Muscle layer of colon (tissue), 2 donors: Measurements from ENCODE around the gene MPPED2.
"Not testable (repeated sequence)": the region's sequence is repeated elsewhere in the genome, so short reads cannot be mapped to it uniquely, and the experiment has no call there.

Experiments used
- H3K27ac ChIP-seq: one replicate; pipeline ENCODE4 v1.7.0; 2013; ENCODE audit warnings: low read depth, mild to moderate bottlenecking, low read length, moderate library complexity
- H3K27me3 ChIP-seq, 2 donors: one replicate each; pipeline ENCODE4 v1.7.0; 2013; ENCODE audit warnings: low read length in 2 of 2, mild to moderate bottlenecking in 2 of 2; ENCODE audit not compliant: insufficient read depth in 2 of 2, control insufficient read depth in 1 of 2
- H3K36me3 ChIP-seq: one replicate; pipeline ENCODE4 v1.7.0; 2013; ENCODE audit warnings: mild to moderate bottlenecking, low read length; ENCODE audit not compliant: insufficient read depth
- H3K4me1 ChIP-seq: one replicate; pipeline ENCODE4 v1.7.0; 2013; ENCODE audit warnings: mild to moderate bottlenecking, low read length; ENCODE audit not compliant: insufficient read depth
- H3K4me3 ChIP-seq, 2 donors: one replicate each; pipeline ENCODE4 v1.7.0; 2013; ENCODE audit warnings: low read length in 2 of 2, low read depth in 1 of 2, mild to moderate bottlenecking in 1 of 2, moderate library complexity in 1 of 2
- H3K9ac ChIP-seq: one replicate; pipeline ENCODE4 v1.7.0; 2013; ENCODE audit warnings: low read length
- H3K9me3 ChIP-seq: one replicate; pipeline ENCODE4 v1.7.0; 2013; ENCODE audit warnings: mild to moderate bottlenecking, low read length
- donor health status: abdominal sarcoma.
- donor health status: Adenocarcinoma of cecum.

Gene MPPED2

GRCh38 chr11:30573951-30574350, 12.2 kb downstream of the MPPED2 start:
- H3K4me3 ChIP-seq = no peak overlapping the region
- H3K9ac ChIP-seq = no peak overlapping the region
- H3K4me1 ChIP-seq = no peaks in the 10 kb centered on the region
- H3K9me3 ChIP-seq = no peaks in the 10 kb centered on the region
- H3K36me3 ChIP-seq = no peaks in the 10 kb centered on the region
- no peaks in the 10 kb centered on the region for H3K27me3 ChIP-seq
- no peak overlapping the region for H3K27ac ChIP-seq

DNA sequence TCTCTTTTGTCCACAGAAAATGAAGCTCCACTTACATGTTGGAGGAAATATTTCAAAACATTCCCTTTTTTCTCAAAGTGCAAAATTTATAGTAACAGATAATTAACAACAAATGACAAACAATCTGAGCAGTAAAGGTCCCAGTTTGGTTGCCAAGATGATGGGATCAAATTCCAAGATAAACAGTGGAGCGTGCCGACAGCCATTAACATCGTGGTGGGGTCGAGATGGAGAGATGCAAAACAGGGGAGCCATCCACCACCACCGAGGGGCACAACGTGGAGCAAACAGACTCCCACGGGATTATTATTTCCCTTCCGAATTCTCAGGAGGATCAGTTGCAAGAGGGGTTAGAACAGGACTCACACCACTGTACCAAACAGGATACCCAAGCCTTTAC, 17.2 kb downstream of the MPPED2 start:
- Histone ChIP-seq H3K27ac (no peak overlapping the region), H3K9ac (no peak overlapping the region), H3K36me3 (no peaks in the 10 kb centered on the region), H3K4me3 (no peak overlapping the region), H3K9me3 (no peaks in the 10 kb centered on the region), H3K27me3 (no peaks in the 10 kb centered on the region), H3K4me1 (peaks cover 9% of the 10 kb centered on the region)

DNA sequence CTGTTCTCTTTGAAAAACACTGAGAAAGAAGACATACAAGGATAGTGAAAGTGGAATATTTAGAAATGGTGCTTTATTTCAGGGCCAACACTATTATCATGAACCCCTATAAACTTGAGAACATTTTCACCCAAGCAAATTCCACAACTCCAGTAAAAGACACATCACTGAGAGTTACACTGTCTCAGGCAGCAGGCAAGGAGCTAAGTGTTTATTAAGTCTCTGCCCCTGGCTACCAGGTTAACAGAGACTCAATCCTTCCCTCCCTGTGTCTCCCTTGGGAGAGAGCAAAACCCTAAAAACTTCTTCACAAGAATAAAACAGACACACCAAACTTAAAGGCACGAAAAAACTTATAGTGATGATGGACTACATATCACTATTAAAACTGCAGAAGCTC, 18.5 kb downstream of the MPPED2 start:
- Histone ChIP-seq H3K27ac (no peak overlapping the region), H3K27me3 (no peaks in the 10 kb centered on the region), H3K9me3 (no peaks in the 10 kb centered on the region), H3K4me1 (peaks cover 9% of the 10 kb centered on the region), H3K36me3 (no peaks in the 10 kb centered on the region), H3K9ac (no peak overlapping the region), H3K4me3 (no peak overlapping the region)

- Histone ChIP-seq H3K4me3 (no peak overlapping the region), H3K4me1 (peaks cover 9% of the 10 kb centered on the region), H3K9me3 (no peaks in the 10 kb centered on the region), H3K27ac (no peak overlapping the region), H3K27me3 (no peaks in the 10 kb centered on the region), H3K36me3 (no peaks in the 10 kb centered on the region), H3K9ac (no peak overlapping the region)
Measured at GRCh38 chr11:30567120-30567519, 19.0 kb downstream of the MPPED2 start.

- Histone ChIP-seq H3K36me3 (no peaks in the 10 kb centered on the region), H3K9me3 (no peaks in the 10 kb centered on the region), H3K27ac (no peak overlapping the region), H3K27me3 (no peaks in the 10 kb centered on the region), H3K9ac (no peak overlapping the region), H3K4me1 (peaks cover 9% of the 10 kb centered on the region), H3K4me3 (no peak overlapping the region)
Measured at GRCh38 chr11:30566482-30566881, 19.7 kb downstream of the MPPED2 start.

DNA sequence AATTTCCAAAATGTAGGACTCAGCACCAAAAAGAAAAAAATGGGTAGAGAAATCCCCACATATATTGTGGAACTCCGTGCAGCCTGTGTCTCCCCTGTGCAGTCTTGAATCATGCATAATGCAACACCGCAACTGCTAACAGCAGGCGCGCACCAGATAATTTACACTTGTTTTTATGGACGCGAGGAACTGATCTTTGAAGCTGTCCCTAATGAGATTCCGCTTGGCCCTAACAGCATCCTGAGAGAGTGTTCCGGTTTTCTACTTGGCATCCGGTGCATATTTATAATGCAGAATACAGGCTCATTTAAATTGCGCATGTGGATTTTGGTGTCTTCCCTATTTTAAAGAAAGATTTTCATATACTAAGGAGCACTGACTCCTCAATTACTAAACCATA, 21.1 kb downstream of the MPPED2 start:
- peaks cover 16% of the 10 kb centered on the region for H3K4me1 ChIP-seq
- H3K9ac ChIP-seq = no peak overlapping the region
- H3K36me3 ChIP-seq = no peaks in the 10 kb centered on the region
- no peaks in the 10 kb centered on the region for H3K9me3 ChIP-seq
- no peak overlapping the region for H3K27ac ChIP-seq
- H3K27me3 ChIP-seq = no peaks in the 10 kb centered on the region
- H3K4me3 ChIP-seq = no peak overlapping the region

DNA sequence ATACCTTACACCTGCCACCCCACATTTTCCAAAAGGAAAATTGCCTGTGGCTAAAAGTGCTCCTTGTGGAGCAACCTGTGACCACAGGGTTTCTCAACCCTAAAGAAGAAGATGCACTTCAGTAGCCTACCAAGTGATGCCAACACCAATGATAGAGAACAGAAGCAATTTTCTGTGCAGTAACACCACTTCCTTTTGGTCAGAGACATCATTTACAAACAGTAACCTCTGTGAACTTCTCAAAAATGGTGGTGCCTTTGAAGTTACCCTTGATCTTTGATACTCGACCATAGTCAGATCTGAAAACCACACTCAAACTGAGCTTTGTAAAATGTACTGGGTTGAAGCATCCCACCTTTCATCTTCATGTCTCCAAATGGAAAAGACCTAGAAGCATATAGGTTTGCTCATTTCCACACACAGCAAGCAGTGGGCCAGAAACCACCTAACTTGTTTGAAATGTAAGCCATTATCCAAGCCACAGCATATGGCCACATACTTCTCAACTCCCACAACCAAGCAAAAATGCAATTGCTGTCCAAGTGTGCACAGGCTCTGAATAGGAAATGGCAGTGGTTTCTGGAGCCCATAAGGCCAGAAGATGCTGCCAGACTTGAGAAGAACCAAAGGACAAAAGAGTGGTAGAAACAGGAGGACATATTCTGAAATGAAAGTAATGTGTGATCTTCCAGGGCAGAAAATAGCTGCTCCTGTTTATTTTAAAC, 24.3 kb downstream of the MPPED2 start:
- H3K27ac ChIP-seq = no peak overlapping the region
- H3K9me3 ChIP-seq = no peaks in the 10 kb centered on the region
- peaks cover 8% of the 10 kb centered on the region for H3K4me1 ChIP-seq
- no peaks in the 10 kb centered on the region for H3K27me3 ChIP-seq
- no peaks in the 10 kb centered on the region for H3K36me3 ChIP-seq
- no peak overlapping the region for H3K9ac ChIP-seq
- H3K4me3 ChIP-seq = no peak overlapping the region

DNA sequence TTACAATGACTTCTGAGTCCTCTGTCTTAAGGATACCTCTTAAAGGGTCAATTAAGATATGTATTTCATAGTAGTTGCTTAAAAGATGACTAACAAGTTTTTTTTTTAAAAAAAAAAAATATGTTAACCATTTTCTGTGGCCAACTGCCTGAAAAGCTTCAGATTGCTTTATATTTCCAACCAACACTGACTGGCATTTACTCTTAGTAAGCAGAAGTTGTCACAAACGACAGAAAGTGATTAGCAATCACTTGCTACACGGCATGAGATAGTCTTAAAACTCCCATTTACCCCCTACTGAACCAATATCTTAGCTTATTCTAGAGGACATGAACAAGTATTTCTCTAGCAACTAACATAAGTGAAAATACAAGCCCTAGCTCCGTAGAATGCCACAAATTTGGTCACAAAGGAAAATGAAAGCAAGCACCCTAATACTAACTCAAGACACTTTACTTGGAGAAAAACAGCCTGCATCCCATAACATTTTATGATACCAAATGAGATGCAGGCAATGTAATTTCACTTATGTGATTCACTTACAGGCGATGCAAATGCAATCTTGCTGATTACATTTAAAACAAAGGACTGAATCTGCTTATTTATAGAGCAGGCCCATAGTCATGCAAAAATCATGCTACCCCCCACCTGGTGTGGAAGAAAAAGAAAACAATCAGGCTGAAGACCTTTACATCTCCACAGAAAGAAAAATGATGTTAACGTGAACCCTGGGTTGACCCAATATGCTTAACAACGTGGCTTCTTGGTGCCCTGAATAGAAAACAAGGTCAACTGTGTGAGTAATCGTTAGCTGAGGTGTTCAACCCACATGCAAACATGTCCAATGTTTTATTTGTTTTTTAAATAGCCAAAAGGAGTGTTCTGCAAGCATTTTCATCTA, 25.7 kb downstream of the MPPED2 start:
- H3K9me3 ChIP-seq = no peaks in the 10 kb centered on the region
- H3K36me3 ChIP-seq = no peaks in the 10 kb centered on the region
- H3K9ac ChIP-seq = no peak overlapping the region
- no peaks in the 10 kb centered on the region for H3K27me3 ChIP-seq
- peaks cover 8% of the 10 kb centered on the region for H3K4me1 ChIP-seq
- H3K27ac ChIP-seq = no peak overlapping the region
- no peak overlapping the region for H3K4me3 ChIP-seq

- Histone ChIP-seq H3K9ac (no peak overlapping the region), H3K27ac (no peak overlapping the region)
Measured at GRCh38 chr11:30559004-30559403, 27.1 kb downstream of the MPPED2 start.

GRCh38 chr11:30554587-30554986, 31.6 kb downstream of the MPPED2 start:
- not testable (repeated sequence) for H3K27me3 ChIP-seq, H3K4me3 ChIP-seq, H3K36me3 ChIP-seq, H3K27ac ChIP-seq, H3K9ac ChIP-seq, H3K4me1 ChIP-seq, H3K9me3 ChIP-seq

More at GRCh38 chr11:30559004-30559403, 27.1 kb downstream of the MPPED2 start:
- H3K9me3 ChIP-seq = no peaks in the 10 kb centered on the region
- peaks cover 8% of the 10 kb centered on the region for H3K4me1 ChIP-seq
- no peak overlapping the region for H3K4me3 ChIP-seq
- no peaks in the 10 kb centered on the region for H3K36me3 ChIP-seq
- no peaks in the 10 kb centered on the region for H3K27me3 ChIP-seq

GRCh38 chr11:30553521-30554110, 32.5 kb downstream of the MPPED2 start:
- Histone ChIP-seq H3K36me3 (no peaks in the 10 kb centered on the region), H3K27ac (no peak overlapping the region), H3K9ac (no peak overlapping the region), H3K9me3 (no peaks in the 10 kb centered on the region), H3K4me1 (peaks cover 14% of the 10 kb centered on the region), H3K4me3 (no peak overlapping the region), H3K27me3 (no peaks in the 10 kb centered on the region)
